GM23338 (cell line): ENCODE results near the gene LFNG.

Source experiments
- CREB1 ChIP-seq: fragments of 250-450 bp; sonication (Bioruptor Pico); IDR thresholded peaks from 2 replicates; pipeline ENCODE4 v1.5.0; 2020; ENCODE audit warnings: low read depth, mild to moderate bottlenecking, moderate library complexity
- EZH2 ChIP-seq: fragments of 200-600 bp; sonication (generic); IDR thresholded peaks from one replicate; pipeline ENCODE4 v1.8.0; 2017; ENCODE audit warnings: antibody characterized with exemption, mild to moderate bottlenecking, low read depth; ENCODE audit not compliant: unreplicated experiment
- EZH2phosphoT487 ChIP-seq: fragments of 200-600 bp; sonication (generic); IDR thresholded peaks from one replicate; pipeline ENCODE4 v1.8.1; 2018; ENCODE audit warnings: antibody characterized with exemption; ENCODE audit not compliant: unreplicated experiment
- JUNB ChIP-seq: IDR thresholded peaks from one replicate; pipeline ENCODE4 v1.6.1; 2016; ENCODE audit warnings: antibody characterized with exemption; ENCODE audit not compliant: unreplicated experiment
- NANOG ChIP-seq: IDR thresholded peaks from 2 replicates; pipeline ENCODE4 v1.6.1; 2016; ENCODE audit warnings: antibody characterized with exemption, borderline replicate concordance
- POLR2AphosphoS5 ChIP-seq: IDR thresholded peaks from 2 replicates; pipeline ENCODE4 v1.6.1; 2016; ENCODE audit warnings: antibody characterized with exemption, low read depth
- STAT1 ChIP-seq: IDR thresholded peaks from one replicate; pipeline ENCODE4 v1.6.1; 2016; ENCODE audit warnings: antibody characterized with exemption; ENCODE audit not compliant: unreplicated experiment
- ZNF114 ChIP-seq: fragments of 250-450 bp; sonication (Bioruptor Pico); IDR thresholded peaks from 2 replicates; pipeline ENCODE4 v1.5.0; 2020; ENCODE audit warnings: mild to moderate bottlenecking, moderate library complexity
- ZNF331 ChIP-seq: fragments of 250-450 bp; sonication (Bioruptor Pico); IDR thresholded peaks from 2 replicates; pipeline ENCODE4 v1.5.0; 2020; ENCODE audit warnings: low read depth, mild to moderate bottlenecking, moderate library complexity
- TF ChIP-seq, protein P1 (sequence below), 2 experiments: fragments of 200-600 bp in 1 of 2; sonication (generic) in 1 of 2; conservative IDR thresholded peaks; 2 replicates each; pipeline versions ENCODE4 v1.5.1 to v1.6.1; 2016 to 2017; ENCODE audit warnings: antibody characterized with exemption in 2 of 2, low read depth in 2 of 2, mild to moderate bottlenecking in 2 of 2, moderate library complexity in 1 of 2
- TF ChIP-seq, protein P2 (sequence below): IDR thresholded peaks from one replicate; pipeline ENCODE4 v1.6.1; 2018; ENCODE audit warnings: antibody characterized with exemption; ENCODE audit not compliant: unreplicated experiment
- TF ChIP-seq, protein P3 (sequence below): fragments of 250-450 bp; sonication (Bioruptor Pico); IDR thresholded peaks from 2 replicates; pipeline ENCODE4 v1.5.0; 2020; ENCODE audit warnings: mild to moderate bottlenecking, moderate library complexity
- TF ChIP-seq, protein P4 (sequence below): IDR thresholded peaks from 2 replicates; pipeline ENCODE4 v1.6.1; 2016; ENCODE audit warnings: antibody characterized with exemption

DNA sequence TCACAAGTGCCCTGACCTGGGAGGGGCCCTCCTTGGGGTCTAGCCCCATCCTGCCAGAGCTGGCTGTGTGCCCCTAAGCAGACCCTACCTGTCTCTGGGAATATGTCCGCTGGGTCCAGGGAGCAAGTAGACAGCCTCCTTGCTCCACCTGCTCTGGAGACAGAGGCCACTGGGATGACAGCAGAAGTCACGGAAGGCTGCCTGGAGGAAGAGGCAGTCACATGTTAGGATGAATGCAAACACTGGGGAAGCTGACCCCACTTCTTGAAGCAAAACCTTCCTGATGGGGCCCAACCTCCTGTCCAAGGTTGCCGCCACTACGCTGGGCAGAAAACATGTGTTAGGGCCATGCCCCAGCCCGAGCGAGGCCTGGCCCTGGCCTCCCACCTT is 11.7 kb upstream of the LFNG start:
- TF ChIP-seq JUNB (no peak), CREB1 (no peak), EZH2 (no peak), POLR2AphosphoS5 (no peak), STAT1 (no peak), EZH2phosphoT487 (no peak), NANOG (no peak), ZNF331 (CRISPR knock-in tag) (no peak), ZNF114 (CRISPR knock-in tag) (no peak)
- TF ChIP-seq, protein P1, sequence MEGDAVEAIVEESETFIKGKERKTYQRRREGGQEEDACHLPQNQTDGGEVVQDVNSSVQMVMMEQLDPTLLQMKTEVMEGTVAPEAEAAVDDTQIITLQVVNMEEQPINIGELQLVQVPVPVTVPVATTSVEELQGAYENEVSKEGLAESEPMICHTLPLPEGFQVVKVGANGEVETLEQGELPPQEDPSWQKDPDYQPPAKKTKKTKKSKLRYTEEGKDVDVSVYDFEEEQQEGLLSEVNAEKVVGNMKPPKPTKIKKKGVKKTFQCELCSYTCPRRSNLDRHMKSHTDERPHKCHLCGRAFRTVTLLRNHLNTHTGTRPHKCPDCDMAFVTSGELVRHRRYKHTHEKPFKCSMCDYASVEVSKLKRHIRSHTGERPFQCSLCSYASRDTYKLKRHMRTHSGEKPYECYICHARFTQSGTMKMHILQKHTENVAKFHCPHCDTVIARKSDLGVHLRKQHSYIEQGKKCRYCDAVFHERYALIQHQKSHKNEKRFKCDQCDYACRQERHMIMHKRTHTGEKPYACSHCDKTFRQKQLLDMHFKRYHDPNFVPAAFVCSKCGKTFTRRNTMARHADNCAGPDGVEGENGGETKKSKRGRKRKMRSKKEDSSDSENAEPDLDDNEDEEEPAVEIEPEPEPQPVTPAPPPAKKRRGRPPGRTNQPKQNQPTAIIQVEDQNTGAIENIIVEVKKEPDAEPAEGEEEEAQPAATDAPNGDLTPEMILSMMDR (conservative IDR thresholded peaks at IDR 0.05; ENCODE audit: low read depth in 2 of 2): no peak
- TF ChIP-seq, protein P2, sequence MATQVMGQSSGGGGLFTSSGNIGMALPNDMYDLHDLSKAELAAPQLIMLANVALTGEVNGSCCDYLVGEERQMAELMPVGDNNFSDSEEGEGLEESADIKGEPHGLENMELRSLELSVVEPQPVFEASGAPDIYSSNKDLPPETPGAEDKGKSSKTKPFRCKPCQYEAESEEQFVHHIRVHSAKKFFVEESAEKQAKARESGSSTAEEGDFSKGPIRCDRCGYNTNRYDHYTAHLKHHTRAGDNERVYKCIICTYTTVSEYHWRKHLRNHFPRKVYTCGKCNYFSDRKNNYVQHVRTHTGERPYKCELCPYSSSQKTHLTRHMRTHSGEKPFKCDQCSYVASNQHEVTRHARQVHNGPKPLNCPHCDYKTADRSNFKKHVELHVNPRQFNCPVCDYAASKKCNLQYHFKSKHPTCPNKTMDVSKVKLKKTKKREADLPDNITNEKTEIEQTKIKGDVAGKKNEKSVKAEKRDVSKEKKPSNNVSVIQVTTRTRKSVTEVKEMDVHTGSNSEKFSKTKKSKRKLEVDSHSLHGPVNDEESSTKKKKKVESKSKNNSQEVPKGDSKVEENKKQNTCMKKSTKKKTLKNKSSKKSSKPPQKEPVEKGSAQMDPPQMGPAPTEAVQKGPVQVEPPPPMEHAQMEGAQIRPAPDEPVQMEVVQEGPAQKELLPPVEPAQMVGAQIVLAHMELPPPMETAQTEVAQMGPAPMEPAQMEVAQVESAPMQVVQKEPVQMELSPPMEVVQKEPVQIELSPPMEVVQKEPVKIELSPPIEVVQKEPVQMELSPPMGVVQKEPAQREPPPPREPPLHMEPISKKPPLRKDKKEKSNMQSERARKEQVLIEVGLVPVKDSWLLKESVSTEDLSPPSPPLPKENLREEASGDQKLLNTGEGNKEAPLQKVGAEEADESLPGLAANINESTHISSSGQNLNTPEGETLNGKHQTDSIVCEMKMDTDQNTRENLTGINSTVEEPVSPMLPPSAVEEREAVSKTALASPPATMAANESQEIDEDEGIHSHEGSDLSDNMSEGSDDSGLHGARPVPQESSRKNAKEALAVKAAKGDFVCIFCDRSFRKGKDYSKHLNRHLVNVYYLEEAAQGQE: no peak
- TF ChIP-seq, protein P3, sequence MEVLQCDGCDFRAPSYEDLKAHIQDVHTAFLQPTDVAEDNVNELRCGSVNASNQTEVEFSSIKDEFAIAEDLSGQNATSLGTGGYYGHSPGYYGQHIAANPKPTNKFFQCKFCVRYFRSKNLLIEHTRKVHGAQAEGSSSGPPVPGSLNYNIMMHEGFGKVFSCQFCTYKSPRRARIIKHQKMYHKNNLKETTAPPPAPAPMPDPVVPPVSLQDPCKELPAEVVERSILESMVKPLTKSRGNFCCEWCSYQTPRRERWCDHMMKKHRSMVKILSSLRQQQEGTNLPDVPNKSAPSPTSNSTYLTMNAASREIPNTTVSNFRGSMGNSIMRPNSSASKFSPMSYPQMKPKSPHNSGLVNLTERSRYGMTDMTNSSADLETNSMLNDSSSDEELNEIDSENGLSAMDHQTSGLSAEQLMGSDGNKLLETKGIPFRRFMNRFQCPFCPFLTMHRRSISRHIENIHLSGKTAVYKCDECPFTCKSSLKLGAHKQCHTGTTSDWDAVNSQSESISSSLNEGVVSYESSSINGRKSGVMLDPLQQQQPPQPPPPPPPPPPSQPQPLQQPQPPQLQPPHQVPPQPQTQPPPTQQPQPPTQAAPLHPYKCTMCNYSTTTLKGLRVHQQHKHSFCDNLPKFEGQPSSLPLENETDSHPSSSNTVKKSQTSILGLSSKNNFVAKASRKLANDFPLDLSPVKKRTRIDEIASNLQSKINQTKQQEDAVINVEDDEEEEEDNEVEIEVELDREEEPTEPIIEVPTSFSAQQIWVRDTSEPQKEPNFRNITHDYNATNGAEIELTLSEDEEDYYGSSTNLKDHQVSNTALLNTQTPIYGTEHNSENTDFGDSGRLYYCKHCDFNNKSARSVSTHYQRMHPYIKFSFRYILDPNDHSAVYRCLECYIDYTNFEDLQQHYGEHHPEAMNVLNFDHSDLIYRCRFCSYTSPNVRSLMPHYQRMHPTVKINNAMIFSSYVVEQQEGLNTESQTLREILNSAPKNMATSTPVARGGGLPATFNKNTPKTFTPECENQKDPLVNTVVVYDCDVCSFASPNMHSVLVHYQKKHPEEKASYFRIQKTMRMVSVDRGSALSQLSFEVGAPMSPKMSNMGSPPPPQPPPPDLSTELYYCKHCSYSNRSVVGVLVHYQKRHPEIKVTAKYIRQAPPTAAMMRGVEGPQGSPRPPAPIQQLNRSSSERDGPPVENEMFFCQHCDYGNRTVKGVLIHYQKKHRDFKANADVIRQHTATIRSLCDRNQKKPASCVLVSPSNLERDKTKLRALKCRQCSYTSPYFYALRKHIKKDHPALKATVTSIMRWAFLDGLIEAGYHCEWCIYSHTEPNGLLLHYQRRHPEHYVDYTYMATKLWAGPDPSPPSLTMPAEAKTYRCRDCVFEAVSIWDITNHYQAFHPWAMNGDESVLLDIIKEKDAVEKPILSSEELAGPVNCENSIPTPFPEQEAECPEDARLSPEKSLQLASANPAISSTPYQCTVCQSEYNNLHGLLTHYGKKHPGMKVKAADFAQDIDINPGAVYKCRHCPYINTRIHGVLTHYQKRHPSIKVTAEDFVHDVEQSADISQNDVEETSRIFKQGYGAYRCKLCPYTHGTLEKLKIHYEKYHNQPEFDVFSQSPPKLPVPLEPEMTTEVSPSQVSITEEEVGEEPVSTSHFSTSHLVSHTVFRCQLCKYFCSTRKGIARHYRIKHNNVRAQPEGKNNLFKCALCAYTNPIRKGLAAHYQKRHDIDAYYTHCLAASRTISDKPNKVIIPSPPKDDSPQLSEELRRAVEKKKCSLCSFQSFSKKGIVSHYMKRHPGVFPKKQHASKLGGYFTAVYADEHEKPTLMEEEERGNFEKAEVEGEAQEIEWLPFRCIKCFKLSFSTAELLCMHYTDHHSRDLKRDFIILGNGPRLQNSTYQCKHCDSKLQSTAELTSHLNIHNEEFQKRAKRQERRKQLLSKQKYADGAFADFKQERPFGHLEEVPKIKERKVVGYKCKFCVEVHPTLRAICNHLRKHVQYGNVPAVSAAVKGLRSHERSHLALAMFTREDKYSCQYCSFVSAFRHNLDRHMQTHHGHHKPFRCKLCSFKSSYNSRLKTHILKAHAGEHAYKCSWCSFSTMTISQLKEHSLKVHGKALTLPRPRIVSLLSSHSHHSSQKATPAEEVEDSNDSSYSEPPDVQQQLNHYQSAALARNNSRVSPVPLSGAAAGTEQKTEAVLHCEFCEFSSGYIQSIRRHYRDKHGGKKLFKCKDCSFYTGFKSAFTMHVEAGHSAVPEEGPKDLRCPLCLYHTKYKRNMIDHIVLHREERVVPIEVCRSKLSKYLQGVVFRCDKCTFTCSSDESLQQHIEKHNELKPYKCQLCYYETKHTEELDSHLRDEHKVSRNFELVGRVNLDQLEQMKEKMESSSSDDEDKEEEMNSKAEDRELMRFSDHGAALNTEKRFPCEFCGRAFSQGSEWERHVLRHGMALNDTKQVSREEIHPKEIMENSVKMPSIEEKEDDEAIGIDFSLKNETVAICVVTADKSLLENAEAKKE (CRISPR knock-in tag): no peak
- TF ChIP-seq, protein P4, sequence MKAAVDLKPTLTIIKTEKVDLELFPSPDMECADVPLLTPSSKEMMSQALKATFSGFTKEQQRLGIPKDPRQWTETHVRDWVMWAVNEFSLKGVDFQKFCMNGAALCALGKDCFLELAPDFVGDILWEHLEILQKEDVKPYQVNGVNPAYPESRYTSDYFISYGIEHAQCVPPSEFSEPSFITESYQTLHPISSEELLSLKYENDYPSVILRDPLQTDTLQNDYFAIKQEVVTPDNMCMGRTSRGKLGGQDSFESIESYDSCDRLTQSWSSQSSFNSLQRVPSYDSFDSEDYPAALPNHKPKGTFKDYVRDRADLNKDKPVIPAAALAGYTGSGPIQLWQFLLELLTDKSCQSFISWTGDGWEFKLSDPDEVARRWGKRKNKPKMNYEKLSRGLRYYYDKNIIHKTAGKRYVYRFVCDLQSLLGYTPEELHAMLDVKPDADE: no peak
